ENCODE measurements around the gene PHC3.
"Not testable (repeated sequence)": the region's sequence is repeated elsewhere in the genome, so short reads cannot be mapped to it uniquely, and the experiment has no call there.

PHC3 gene

GRCh38 chr3:170128977-170129431, 52.5 kb downstream of the PHC3 start:
- no peak for DNase-seq (ENCODE audit: low read depth in 2 of 2)

- no peak for DNase-seq (ENCODE audit: low read depth in 2 of 2)
Observed at GRCh38 chr3:170128259-170128976, 53.1 kb downstream of the PHC3 start.

- no peak for DNase-seq (ENCODE audit: low read depth in 2 of 2)
Observed at GRCh38 chr3:170117134-170117533, 64.4 kb downstream of the PHC3 start.

DNA sequence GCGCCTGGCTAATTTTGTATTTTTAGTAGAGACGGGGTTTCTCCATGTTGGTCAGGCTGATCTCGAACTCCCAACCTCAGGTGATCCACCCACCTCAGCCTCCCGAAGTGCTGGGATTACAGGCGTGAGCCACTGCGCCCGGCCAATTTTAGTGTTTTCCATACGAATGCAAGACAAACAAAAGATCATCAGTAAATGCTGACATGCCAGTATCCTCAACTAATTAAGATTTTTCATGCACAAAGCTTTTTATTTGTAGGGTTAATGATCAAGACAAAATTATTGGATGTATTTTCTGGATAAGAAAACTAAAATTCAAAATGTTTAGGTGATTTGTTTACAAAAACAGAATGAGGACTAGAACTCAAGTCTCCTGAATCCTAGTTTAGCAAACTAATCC, 67.4 kb downstream of the PHC3 start:
- DNase-seq (ENCODE audit: low read depth in 2 of 2), result not testable (repeated sequence)

GRCh38 chr3:170111147-170111771, 70.3 kb downstream of the PHC3 start:
- no peak for DNase-seq (ENCODE audit: low read depth in 2 of 2)

DNA sequence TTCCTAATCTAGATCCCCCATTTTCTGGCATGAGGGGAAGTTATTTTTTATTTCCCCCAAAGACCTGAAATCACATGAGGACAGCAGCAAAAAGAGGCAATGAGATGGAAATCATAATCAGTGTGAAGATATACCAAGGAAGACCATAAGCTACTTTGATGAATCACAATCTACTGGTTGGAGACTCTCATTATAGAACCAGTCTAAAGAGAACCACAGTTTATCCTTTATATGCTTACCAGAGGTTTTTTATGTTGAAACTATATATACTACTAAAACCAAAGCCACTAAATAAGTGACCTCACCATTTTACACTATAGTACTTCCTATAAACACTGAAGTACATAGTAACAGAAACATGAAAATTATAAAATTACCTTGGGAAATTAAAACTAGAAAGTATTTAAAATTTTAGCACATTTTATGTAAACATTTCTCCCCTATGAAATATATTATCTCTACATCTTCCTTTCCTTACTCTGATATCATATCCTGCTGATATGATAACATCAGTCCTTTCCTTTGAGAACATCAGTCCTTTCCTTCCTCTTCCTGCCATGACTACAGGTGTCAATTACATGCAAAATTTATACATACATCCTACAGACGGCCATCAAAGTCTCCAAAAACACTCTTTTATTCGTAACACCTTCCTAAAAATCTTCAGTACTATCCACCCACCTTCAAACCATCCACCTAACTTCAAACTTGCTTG, 71.8 kb downstream of the PHC3 start:
- no peak for DNase-seq (ENCODE audit: low read depth in 2 of 2)

- no peak for DNase-seq (ENCODE audit: low read depth in 2 of 2)
Observed at GRCh38 chr3:170108955-170109354, 72.6 kb downstream of the PHC3 start.

GRCh38 chr3:170107941-170108340, 73.6 kb downstream of the PHC3 start:
- no peak for DNase-seq (ENCODE audit: low read depth in 2 of 2)

- DNase-seq (ENCODE audit: low read depth in 2 of 2), result no peak
Observed at GRCh38 chr3:170102431-170102830, 79.1 kb downstream of the PHC3 start.

DNA sequence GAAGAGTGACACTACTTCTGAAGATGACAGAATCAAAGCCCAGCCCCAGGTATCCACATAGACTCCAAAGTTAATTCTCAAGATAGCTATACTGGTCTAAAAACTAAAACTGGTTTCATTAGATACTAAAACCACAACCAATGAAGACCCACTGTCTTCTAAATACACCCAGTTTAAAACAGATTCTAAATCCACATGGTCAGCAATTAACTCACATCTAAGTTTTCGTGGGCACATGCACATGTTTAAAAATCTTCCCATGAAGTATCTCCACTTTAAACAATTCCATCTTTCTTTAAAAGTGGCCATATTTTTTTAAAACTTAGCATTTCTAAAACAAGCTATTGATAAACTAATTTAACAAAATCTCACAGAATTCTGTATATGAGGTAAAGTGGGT, 80.6 kb downstream of the PHC3 start:
- no peak for DNase-seq (ENCODE audit: low read depth in 2 of 2)

DNA sequence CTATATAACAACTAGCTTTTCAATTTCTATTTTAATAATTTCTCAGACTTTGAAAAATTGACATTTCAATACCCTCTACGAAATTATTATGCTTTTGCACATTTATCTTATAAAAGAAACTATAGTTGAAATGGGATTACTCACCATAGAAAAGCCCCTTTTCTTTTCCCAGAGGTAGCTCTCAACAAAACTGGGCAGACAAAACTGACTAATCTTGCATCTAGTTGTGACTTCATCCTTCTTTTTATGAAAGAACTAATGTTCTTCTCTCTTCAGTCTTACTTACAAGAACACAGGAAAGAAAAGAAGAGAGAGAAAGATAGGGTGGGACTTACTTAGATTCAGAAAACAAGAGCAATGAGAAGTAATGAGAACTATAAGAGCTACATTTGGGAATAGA, 82.8 kb downstream of the PHC3 start:
- no peak for DNase-seq (ENCODE audit: low read depth in 2 of 2)

GRCh38 chr3:170096342-170096741, 85.2 kb downstream of the PHC3 start:
- no peak for DNase-seq (ENCODE audit: low read depth in 2 of 2)

GRCh38 chr3:170095771-170096170, 85.8 kb downstream of the PHC3 start:
- no peak for DNase-seq (ENCODE audit: low read depth in 2 of 2)

DNA sequence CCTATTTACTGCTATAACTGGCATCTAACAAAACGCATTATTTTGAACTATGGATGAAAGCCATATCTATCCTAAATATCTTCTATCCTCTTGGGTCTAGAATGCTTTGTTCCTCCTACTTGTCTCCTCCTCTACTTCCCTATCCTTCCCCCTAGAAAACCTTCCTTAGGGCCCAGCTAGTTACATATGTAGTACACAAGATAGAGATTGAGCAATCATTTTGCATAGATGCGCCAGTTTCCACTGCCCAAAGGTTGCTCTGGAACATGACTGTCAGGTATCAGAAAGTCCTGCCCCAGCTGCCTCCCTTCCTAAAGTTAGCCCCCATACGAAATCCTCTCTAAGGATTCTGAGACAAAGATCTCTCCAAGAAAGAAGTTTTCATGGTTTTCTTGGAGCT, 88.6 kb downstream of the PHC3 start:
- no peak for DNase-seq (ENCODE audit: low read depth in 2 of 2)

DNA sequence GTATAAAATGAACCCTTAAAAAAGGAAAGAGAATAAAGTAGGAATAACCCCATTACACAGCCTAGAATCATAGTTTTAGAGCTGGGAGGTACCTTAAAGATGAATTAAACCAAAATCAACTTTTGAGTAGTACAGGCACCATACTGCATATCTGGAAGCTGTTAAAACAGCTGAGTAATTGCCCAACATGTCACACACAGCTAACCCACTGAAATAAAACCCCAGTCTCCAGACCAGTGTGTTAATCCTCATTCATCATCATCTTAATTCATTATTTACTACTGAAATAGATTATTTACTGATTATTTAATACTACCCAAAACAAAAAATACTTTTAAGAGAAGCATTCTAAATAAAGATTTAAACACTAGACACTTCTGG, 90.9 kb downstream of the PHC3 start:
- no peak for DNase-seq (ENCODE audit: low read depth in 2 of 2)

DNA sequence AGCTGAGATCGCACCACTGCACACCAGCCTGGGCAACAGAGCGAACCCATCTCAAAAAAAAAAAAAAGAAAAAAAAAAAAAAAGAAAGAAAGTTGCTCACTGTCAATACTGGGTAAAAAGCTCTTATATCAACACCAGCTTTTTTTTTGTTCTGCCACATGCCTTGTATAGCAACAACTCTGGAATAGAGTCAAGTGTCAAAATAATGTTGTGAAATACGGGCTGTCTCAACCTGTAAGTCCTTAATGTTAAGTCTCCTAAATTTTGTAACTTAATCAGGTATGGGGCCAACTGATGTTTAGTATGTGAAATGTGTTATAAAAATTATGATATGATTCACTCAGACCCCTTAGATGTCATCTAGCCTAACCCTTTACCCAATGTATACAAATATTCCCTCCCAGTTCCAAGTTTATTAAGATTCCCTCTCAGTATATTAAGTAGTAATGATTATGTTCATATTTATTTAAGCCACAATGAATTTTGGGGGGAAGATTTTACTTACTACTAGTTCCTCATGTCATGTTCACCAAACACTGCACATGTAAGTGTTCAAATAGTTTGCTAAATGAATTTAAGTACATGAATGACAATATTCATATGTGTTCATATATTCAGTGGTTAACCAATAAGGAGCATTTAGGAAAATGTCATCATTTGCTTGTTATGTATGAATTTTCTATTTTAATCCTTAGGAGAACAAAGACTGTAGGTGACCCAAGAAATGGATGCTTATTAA, 91.5 kb downstream of the PHC3 start:
- DNase-seq (ENCODE audit: low read depth in 2 of 2), result no peak

- DNase-seq (ENCODE audit: low read depth in 2 of 2), result no peak
Observed at GRCh38 chr3:170085396-170085795, 96.1 kb downstream of the PHC3 start.

DNA sequence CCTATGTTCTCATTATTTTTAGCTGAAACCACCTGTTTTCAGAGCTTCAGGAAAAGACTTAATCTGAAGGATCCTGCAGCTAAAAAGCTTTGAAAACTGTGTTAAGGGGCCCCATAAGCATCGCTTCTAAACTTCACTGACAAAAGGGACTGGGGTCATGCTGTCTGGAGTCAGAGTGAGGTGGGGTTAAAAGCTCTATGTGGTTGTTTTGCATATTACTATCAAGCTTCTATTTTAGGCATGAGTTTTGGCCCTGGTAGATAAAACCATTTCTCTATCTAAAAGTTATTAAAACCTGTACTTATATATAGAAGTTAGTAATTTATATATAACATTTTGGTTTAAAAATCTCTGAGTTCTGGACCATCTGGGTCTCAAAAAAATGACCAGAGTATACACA, 98.2 kb downstream of the PHC3 start:
- no peak for DNase-seq (ENCODE audit: low read depth in 2 of 2)

DNA sequence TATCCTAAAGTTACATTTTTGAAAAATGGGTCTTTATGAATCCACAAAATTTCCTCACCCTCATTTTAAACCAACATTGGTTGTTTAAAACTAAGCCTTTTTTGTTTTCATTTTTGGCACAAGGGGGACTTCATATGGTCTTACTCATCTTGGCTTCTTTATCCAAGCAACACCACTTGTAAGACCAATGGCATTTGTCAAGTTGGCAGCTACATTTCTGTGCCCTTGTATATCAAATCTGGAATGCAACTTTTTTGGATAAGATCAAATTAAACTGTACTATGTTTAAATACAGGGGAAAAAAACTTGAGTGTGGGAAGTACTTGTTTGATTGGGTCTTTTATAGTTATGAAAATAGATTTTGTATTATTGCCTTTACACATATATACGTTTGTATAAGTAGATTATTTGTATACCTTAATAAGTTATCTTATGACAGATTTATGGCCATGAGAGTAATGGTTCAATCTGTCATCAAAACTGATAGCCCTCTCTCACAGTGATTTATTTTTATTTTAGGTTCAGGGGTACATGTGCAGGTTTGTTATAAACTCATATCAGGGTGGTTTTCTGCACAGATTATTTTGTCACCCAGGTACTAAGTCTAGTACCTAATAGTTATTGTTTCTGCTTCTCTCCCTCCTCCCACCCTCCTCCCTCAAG, 100.3 kb downstream of the PHC3 start:
- DNase-seq (ENCODE audit: low read depth in 2 of 2), result no peak

DNA sequence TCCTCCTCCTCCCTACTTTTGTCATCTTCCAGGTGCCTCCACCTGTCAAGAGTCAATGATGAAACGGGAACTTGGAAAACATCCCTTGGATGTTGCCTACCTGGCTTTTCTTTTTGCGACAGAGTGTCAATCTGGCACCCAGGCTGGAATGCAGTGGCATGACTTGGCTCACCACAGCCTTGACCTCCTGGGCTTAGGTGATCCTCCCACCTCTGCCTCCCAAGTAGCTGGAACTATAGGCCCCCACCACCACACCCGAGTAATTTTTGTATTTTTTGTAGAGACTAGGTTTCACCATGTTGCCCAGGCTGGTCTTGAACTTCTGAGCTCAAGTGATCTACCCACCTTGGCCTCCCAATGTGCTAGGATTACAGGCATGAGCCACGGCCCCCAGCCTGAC, 100.9 kb downstream of the PHC3 start:
- no peak for DNase-seq (ENCODE audit: low read depth in 2 of 2)

DNA sequence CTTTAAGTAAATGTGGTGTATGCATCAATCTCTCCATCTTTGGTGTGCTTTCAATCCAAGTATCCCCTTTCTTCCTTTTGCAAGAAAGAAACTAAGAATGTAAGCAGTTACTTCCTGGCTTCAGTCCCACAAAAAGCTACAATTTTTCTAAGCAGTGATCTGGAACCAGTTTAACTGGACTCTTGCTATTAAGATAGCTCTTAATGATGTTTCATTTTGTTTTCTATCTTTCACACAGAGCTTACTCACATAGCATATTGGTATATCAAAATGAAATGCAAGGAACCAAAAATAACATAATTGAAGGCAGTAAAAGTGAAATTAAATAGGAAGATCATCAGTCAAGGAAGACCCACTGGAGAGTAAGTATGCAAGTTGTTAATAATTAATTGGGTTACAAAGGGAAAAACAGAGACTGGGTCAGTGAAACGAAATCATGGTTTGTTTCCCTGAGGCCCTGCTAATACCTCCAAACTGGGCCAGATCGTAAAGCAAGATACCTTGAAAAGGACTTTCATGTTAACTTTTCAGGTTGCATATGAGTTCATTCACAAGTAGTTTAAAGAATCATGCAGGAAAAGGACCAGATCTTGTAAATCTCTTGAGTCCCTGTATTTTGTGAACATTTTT, 101.9 kb downstream of the PHC3 start:
- no peak for DNase-seq (ENCODE audit: low read depth in 2 of 2)
